Hepatocyte (in vitro differentiated cells): Measurements from ENCODE around the gene SMOC1. TPM values are rescaled to one million over a fixed set of nuclear protein-coding genes. Genes with fewer than 3 reads are reported as not detected.

ENCODE experiments used
- DNase-seq: peaks from one replicate; pipeline ENCODE4 v3.0.0-alpha.2; 2016; ENCODE audit warnings: low spot score
- H2AFZ ChIP-seq: fragments of 200-600 bp; sonication (generic); 2 replicates; pipeline ENCODE4 v1.6.0; 2016; ENCODE audit warnings: antibody characterized with exemption, mild to moderate bottlenecking
- H3K27ac ChIP-seq: fragments of 200-600 bp; sonication (generic); 2 replicates; pipeline ENCODE4 v1.5.1; 2016; ENCODE audit warnings: mild to moderate bottlenecking
- H3K27me3 ChIP-seq: fragments of 200-600 bp; sonication (generic); 2 replicates; pipeline ENCODE4 v1.6.1; 2016
- H3K36me3 ChIP-seq: fragments of 200-600 bp; sonication (generic); replicated peaks from 2 replicates; pipeline ENCODE4 v1.5.1; 2016; ENCODE audit warnings: low read depth; ENCODE audit not compliant: insufficient read depth
- H3K4me1 ChIP-seq: fragments of 200-600 bp; sonication (generic); 2 replicates; pipeline ENCODE4 v1.5.1; 2016; ENCODE audit warnings: mild to moderate bottlenecking, moderate library complexity; ENCODE audit not compliant: insufficient read depth
- H3K4me2 ChIP-seq: fragments of 200-600 bp; sonication (generic); 2 replicates; pipeline ENCODE4 v1.6.0; 2016
- H3K4me3 ChIP-seq: fragments of 200-600 bp; sonication (generic); 2 replicates; pipeline ENCODE4 v1.5.1; 2016; ENCODE audit warnings: mild to moderate bottlenecking
- H3K79me2 ChIP-seq: fragments of 200-600 bp; sonication (generic); 2 replicates; pipeline ENCODE4 v1.6.0; 2017; ENCODE audit warnings: mild to moderate bottlenecking
- H3K9me2 ChIP-seq: fragments of 200-600 bp; sonication (generic); replicated peaks from 2 replicates; pipeline ENCODE4 v1.6.0; 2017; ENCODE audit warnings: mild to moderate bottlenecking; ENCODE audit not compliant: insufficient read depth
- H3K9me3 ChIP-seq: fragments of 200-600 bp; sonication (generic); 2 replicates; pipeline ENCODE4 v1.5.1; 2016; ENCODE audit warnings: low read depth, mild to moderate bottlenecking
- H4K20me1 ChIP-seq: fragments of 200-600 bp; sonication (generic); 2 replicates; pipeline ENCODE4 v1.6.0; 2016; ENCODE audit warnings: mild to moderate bottlenecking; ENCODE audit not compliant: insufficient read depth, poor library complexity, severe bottlenecking
- EZH2 ChIP-seq: fragments of 200-600 bp; sonication (generic); IDR thresholded peaks from 2 replicates; pipeline ENCODE4 v1.6.1; 2016; ENCODE audit warnings: antibody characterized with exemption, mild to moderate bottlenecking, borderline replicate concordance
- EZH2phosphoT487 ChIP-seq: fragments of 200-600 bp; sonication (generic); IDR thresholded peaks from one replicate; pipeline ENCODE4 v1.6.1; 2018; ENCODE audit warnings: antibody characterized with exemption, mild to moderate bottlenecking, low read depth, moderate library complexity; ENCODE audit not compliant: unreplicated experiment, severe bottlenecking
- WGBS: methylation state at CpG from one replicate; pipeline ENCODE4 v1.1.6; 2016; ENCODE audit warnings: low lambda C conversion rate; ENCODE audit errors: missing lambda C conversion rate; 5-methylcytosine and 5-hydroxymethylcytosine counted together
- polyA plus RNA-seq: library from polyadenylated mRNA; unstranded; fragments of >200 nt; fragmentation: Nextera tagmentation; extraction: Ambion mirVana; gene quantifications from 2 replicates; pipeline ENCODE4 v1.2.1, GENCODE V29; 2016
- total RNA-seq: library from RNA; depleted of rRNA; stranded (reverse); fragments of >200 nt; gene quantifications from 2 replicates; pipeline ENCODE4 v1.2.3, GENCODE V29; 2014
- TF ChIP-seq, protein P1 (sequence below): fragments of 200-600 bp; sonication (generic); IDR thresholded peaks from 2 replicates; pipeline ENCODE4 v1.5.1; 2016; ENCODE audit warnings: antibody characterized with exemption, mild to moderate bottlenecking; ENCODE audit not compliant: poor library complexity

SMOC1 gene
- total and polyA plus RNA-seq, 2 experiments from 2014 or later, result 2.1 to 6.2 TPM

- Histone ChIP-seq H3K27ac (no peak overlapping the region), H3K4me2 (no peak overlapping the region), H3K4me1 (peaks cover 5% of the 10 kb centered on the region), H3K9me2 (no peaks in the 10 kb centered on the region), H3K36me3 (no peaks in the 10 kb centered on the region), H2AFZ (no peak overlapping the region), H3K4me3 (no peak overlapping the region), H3K9me3 (no peaks in the 10 kb centered on the region), H4K20me1 (no peaks in the 10 kb centered on the region), H3K27me3 (peaks cover 33% of the 10 kb centered on the region), H3K79me2 (no peaks in the 10 kb centered on the region)
- DNase-seq, result no peak
- 89% methylated on average over 2 of the region's 2 CpGs for WGBS
- TF ChIP-seq EZH2 (no peak), EZH2phosphoT487 (no peak)
- TF ChIP-seq, protein P1, sequence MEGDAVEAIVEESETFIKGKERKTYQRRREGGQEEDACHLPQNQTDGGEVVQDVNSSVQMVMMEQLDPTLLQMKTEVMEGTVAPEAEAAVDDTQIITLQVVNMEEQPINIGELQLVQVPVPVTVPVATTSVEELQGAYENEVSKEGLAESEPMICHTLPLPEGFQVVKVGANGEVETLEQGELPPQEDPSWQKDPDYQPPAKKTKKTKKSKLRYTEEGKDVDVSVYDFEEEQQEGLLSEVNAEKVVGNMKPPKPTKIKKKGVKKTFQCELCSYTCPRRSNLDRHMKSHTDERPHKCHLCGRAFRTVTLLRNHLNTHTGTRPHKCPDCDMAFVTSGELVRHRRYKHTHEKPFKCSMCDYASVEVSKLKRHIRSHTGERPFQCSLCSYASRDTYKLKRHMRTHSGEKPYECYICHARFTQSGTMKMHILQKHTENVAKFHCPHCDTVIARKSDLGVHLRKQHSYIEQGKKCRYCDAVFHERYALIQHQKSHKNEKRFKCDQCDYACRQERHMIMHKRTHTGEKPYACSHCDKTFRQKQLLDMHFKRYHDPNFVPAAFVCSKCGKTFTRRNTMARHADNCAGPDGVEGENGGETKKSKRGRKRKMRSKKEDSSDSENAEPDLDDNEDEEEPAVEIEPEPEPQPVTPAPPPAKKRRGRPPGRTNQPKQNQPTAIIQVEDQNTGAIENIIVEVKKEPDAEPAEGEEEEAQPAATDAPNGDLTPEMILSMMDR, result no peak
Observed at GRCh38 chr14:69882915-69883314, 3.7 kb downstream of the SMOC1 start.

- 77% methylated on average over 2 of the region's 2 CpGs for WGBS
- Histone ChIP-seq H4K20me1 (no peaks in the 10 kb centered on the region), H3K36me3 (no peaks in the 10 kb centered on the region), H3K79me2 (no peaks in the 10 kb centered on the region), H3K27me3 (peaks cover 8% of the 10 kb centered on the region), H3K27ac (no peak overlapping the region), H3K4me3 (no peak overlapping the region), H2AFZ (no peak overlapping the region), H3K9me2 (no peaks in the 10 kb centered on the region), H3K4me1 (peaks cover 5% of the 10 kb centered on the region), H3K4me2 (no peak overlapping the region), H3K9me3 (no peaks in the 10 kb centered on the region)
- DNase-seq, result no peak
- no peak for TF ChIP-seq EZH2phosphoT487
- no peak for TF ChIP-seq EZH2
- TF ChIP-seq, protein P1, result no peak
Observed at GRCh38 chr14:69886453-69887242, 7.4 kb downstream of the SMOC1 start.

DNA sequence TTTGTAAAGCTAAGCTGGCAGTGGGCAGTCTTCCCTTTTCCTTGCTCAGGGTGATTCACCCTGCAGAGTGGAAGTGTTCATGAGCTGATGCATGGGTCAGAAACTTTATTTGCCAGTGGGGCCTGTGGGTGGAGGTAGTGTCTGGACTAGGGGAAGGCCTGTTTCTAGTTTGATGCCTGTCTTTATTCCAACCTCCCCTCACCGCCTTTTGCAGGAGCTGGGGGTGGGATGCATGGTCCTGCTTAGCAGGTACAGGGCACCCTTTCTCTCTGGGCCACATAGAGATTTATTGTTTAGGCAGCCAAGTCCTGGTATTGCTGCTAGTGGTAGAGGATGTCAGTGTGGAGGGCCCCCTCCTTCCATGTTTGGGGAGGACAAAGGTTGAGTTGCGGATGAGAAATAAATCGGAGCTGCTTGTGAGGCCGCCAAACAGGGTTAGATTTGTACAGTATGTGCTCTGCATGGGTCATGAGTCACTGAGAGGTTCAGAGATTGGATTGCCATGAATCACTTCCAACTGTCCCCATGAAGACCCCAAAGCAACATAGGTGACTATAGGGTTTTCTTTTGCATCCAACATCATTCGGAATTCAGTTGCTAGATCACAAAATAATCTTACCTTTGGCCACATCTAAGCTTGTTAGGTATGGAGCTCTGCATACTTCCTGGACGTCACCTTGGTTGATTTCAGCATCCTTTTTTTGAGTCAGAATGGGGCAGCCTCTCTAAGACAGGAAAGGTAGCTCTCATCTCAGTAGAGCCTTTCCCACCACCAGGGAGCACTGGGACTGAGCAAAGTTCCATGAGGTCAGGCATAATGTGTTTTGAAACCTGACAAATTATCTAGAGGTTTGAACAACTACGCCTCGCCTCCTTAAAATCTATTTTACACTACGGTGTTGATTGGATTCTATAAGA is 8.8 kb downstream of the SMOC1 start:
- TF ChIP-seq EZH2phosphoT487, result no peak
- TF ChIP-seq, protein P1, result no peak
- Histone ChIP-seq H3K36me3 (no peaks in the 10 kb centered on the region), H3K4me1 (no peaks in the 10 kb centered on the region), H2AFZ (no peak overlapping the region), H3K79me2 (no peaks in the 10 kb centered on the region), H3K27me3 (no peaks in the 10 kb centered on the region), H3K4me3 (no peak overlapping the region), H3K27ac (peak overlapping the region; percentile 25), H3K9me2 (no peaks in the 10 kb centered on the region), H4K20me1 (no peaks in the 10 kb centered on the region), H3K9me3 (no peaks in the 10 kb centered on the region), H3K4me2 (no peak overlapping the region)
- no peak for DNase-seq
- WGBS, result 72% methylated on average over 9 of the region's 9 CpGs
